LHCN-M2 (cell line): Measurements from ENCODE around the gene RGS19. TPM values are rescaled to one million over a fixed set of nuclear protein-coding genes. Genes with fewer than 3 reads are reported as not detected.
"Not testable (repeated sequence)": the region's sequence is repeated elsewhere in the genome, so short reads cannot be mapped to it uniquely, and the experiment has no call there.

Experiments
- DNase-seq: peaks from one replicate; pipeline ENCODE4 v3.0.0-alpha.2; 2012; ENCODE audit warnings: low read depth
- polyA plus RNA-seq: library from polyadenylated mRNA; unstranded; fragments of >200 nt; gene quantifications from one replicate; pipeline ENCODE4 v1.2.1, GENCODE V29; 2012; ENCODE audit warnings: missing spikeins
- total RNA-seq: library from RNA; depleted of rRNA; stranded (reverse); fragments of >200 nt; gene quantifications from 2 replicates; pipeline ENCODE4 v1.2.3, GENCODE V29; 2014; rRNA removed

Gene RGS19, protein sequence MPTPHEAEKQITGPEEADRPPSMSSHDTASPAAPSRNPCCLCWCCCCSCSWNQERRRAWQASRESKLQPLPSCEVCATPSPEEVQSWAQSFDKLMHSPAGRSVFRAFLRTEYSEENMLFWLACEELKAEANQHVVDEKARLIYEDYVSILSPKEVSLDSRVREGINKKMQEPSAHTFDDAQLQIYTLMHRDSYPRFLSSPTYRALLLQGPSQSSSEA
- 26.9 and 34.5 TPM in 2 replicates for total RNA-seq
- polyA plus RNA-seq = 16.0 TPM

DNA sequence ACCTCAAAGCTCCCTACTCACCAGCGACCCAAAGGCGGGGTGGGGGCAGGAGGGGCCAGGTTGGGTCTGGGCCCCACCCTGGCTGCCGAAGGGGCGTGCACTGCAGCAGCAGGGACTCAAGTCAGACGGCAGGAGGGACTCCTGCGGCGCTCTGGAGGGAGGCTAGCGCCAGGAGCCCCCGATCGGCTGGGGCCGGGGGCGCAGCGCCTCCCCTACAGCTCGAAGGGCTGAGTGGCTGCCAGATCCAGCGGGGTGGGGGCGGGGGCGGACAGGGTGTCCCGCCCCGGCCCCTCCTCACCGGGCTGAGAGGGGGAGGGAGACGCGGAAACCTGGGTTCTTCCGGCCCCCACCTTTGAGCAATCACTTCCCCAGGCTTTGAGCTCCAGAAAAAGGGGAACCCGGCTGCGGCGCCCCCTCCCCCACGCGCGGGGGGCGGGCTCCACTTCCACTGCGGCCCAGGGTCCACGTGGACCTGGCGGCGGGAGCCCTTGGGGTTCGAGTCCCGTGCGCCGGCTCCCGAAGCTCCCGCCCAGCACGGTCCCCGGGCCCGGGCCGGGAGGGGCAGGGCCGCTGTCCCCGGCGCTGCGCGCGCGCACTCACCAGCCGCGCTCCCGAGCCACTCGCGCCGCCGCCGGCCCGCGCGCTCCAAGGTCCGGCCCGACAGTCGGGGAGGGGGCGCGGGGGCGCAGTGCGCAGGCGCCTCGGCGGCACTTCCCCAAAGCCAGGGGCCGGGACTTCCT lies at the start of gene RGS19:
Gene RGS19 (minus strand): TSS at position 246 of the 740 bp plus-strand sequence. CDS start 2,632 bp downstream, outside the sequence.
- DNase-seq = peak; percentile 52

DNA sequence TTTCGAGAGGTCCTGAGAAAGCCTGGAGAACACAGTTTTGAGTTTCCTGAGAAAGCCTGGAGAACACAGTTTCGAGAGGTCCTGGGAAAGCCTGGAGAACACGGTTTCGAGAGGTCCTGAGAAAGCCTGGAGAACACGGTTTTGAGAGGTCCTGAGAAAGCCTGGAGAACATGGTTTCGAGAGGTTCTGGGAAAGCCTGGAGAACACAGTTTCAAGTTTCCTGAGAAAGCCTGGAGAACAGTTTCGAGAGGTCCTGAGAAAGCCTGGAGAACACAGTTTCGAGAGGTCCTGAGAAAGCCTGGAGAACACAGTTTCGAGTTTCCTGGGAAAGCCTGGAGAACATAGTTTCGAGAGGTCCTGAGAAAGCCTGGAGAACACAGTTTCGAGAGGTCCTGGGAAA lies 44.2 kb upstream of the RGS19 start:
- DNase-seq = not testable (repeated sequence)

- DNase-seq = not testable (repeated sequence)
Measured at GRCh38 chr20:64122927-64123326, 43.6 kb upstream of the RGS19 start.

GRCh38 chr20:64121586-64121985 lies 42.3 kb upstream of the RGS19 start:
- DNase-seq = no peak

- DNase-seq = no peak
Measured at GRCh38 chr20:64119681-64120341, 40.5 kb upstream of the RGS19 start.

GRCh38 chr20:64119301-64119680 lies 40.0 kb upstream of the RGS19 start:
- DNase-seq = no peak

- not testable (repeated sequence) for DNase-seq
Measured at GRCh38 chr20:64117432-64117777, 38.1 kb upstream of the RGS19 start.

- no peak for DNase-seq
Measured at GRCh38 chr20:64116541-64117431, 37.5 kb upstream of the RGS19 start.

GRCh38 chr20:64116016-64116415 lies 36.7 kb upstream of the RGS19 start:
- DNase-seq = no peak

- DNase-seq = no peak
Measured at GRCh38 chr20:64115171-64115911, 36.0 kb upstream of the RGS19 start.

DNA sequence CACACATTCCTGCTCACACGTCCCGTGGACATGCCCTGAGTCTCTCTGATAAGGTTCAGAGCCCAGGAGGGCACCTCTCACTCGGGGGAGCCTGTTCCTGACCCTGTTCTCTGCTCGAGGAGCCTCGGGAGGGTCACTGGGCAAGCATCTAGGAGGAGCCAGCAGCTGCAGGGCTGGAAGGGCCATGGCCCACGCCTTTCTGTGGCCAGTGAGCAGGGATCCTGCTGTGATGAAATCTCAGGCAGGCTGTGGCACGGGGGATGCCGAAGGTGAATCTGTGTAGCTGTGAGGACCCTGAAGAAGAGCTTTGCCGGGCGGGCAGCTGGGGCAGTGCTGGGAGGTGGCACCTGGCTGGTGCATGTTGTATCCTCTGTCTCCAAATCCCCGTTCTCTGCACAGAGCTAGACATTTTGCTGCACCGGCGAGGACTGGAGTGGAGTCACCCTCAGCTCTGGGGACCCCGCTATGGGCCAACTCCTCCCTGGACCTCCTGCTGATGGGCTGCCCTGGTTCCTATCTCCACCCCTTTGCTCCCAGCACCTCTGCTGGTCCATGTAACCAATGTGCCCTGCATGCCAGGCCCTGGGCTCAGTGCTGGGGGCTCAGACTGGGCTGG lies 35.1 kb upstream of the RGS19 start:
- no peak for DNase-seq

- no peak for DNase-seq
Measured at GRCh38 chr20:64113796-64114355, 34.6 kb upstream of the RGS19 start.

DNA sequence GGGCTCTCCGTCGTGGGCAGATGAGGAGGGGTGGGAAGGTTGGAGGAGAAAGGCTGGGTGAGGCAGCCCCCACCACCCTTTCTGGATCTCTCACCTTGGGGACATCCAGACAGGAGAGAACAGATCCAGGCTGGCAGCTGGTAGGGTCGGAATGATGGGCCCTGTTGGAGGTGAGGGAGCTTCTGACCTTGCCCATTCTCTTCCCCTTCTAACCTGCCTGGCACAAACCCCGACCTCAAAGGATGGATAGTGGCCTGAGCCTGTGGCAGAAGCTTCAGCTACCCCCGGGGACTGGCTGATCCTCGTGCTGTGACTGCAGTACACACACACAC lies 34.1 kb upstream of the RGS19 start:
- no peak for DNase-seq

DNA sequence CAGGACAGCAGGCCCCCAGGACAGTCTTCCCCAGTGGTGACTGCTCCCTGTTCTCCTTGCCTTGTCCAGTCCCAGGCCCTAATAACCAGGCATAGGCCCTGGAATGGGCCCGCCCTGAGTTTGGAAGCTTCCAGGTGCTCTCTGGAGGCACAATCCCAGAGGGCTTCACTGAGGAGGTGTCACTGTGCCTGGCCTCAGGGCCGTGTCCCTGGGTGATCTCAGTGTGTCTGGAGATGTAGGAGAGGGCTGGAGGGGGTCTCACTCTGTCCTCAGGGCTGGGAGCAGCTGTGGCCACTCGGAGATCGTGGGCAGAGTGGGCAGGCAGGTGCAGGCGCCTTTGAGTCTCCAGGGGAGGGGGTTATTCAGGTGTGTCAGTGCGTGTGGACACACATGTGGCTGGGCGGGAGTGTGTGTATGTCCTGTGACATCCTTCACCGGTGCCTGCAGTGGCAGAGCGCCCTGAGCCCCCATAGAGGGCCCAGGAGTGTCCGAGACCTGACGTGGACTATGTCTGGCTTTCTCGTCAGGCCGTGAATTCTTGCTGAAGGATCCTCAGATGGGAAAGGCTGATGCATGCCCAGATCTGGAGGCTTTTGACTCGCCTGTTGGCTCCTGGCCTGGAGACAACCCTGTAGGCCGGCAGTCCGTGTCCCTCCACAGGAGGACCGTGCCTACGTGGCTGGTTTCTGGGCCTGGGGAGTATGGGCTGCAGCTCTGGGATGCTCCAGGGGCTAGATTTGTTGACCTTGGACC lies 33.5 kb upstream of the RGS19 start:
- no peak for DNase-seq

GRCh38 chr20:64111841-64112641 lies 32.7 kb upstream of the RGS19 start:
- no peak for DNase-seq

DNA sequence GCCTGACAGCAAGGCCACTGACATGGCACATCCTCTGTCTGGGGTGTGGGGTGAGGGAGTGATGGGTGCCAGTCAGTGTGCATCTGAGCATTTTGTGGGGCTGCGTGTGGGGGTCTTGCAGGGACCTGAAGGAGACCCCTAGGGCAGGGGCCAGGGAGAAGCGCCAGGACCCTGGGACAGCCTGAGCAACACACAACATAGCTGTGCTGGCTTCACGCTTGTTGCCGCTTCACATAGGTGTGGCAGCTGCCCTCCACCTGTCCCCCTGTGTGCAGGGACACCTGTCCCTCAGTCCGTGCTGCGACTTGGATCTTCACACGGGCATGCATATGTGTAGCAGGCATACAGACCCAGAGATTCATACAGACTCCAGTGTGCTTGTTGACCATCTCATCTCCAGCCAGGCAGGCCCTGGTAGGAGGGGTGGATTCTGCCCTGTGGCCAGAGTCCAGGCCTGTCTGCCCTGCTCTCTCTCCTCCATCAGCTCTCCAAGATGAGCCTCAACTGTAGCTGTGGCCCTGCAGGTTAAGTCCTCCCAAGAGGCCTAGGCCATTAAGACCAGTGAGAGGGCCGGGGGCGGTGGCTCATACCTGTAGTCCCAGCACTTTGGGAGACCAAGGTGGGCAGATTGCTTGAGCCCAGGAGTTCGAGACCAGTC lies 31.2 kb upstream of the RGS19 start:
- no peak for DNase-seq

GRCh38 chr20:64109831-64110391 lies 30.6 kb upstream of the RGS19 start:
- DNase-seq = no peak
